HepG2 (cell line): ENCODE results near the gene TSHZ1.

Experiments
- GABPB1 ChIP-seq: IDR thresholded peaks from 2 replicates; pipeline ENCODE4 v1.6.1; 2016; ENCODE audit warnings: mild to moderate bottlenecking, missing genetic modification reagents, moderate library complexity, missing compliant biosample characterization
- HHEX ChIP-seq: IDR thresholded peaks from 2 replicates; pipeline ENCODE4 v1.6.1; 2016; ENCODE audit warnings: control low read depth
- HNRNPL ChIP-seq: fragments of 200-400 bp; formaldehyde crosslinking; IDR thresholded peaks from 2 replicates; pipeline ENCODE4 v1.6.1; 2017; ENCODE audit warnings: mild to moderate bottlenecking, low read depth, low read length
- RCOR2 ChIP-seq: IDR thresholded peaks from 2 replicates; pipeline ENCODE4 v1.6.1; 2016; ENCODE audit warnings: missing biosample characterization, missing genetic modification reagents
- SALL2 ChIP-seq: sonication (generic); formaldehyde crosslinking; IDR thresholded peaks from 2 replicates; pipeline ENCODE4 v1.8.1; 2023; ENCODE audit warnings: mild to moderate bottlenecking, missing genetic modification reagents, inconsistent platforms
- SP1 ChIP-seq, 2 experiments: fragments of 450-650 bp in 1 of 2; sonication (generic) in 1 of 2; formaldehyde crosslinking in 1 of 2; IDR thresholded peaks; 2 replicates each; pipeline versions ENCODE4 v1.4.0 to v1.6.1; 2016 to 2020; ENCODE audit warnings: missing genetic modification reagents in 1 of 2
- ZNF335 ChIP-seq: sonication (generic); formaldehyde crosslinking; IDR thresholded peaks from 2 replicates; pipeline ENCODE4 v1.4.0; 2020; ENCODE audit warnings: missing genetic modification reagents
- ZNF549 ChIP-seq: sonication (generic); formaldehyde crosslinking; IDR thresholded peaks from 2 replicates; pipeline ENCODE4 v1.5.0; 2020; ENCODE audit warnings: missing genetic modification reagents
- TF ChIP-seq, protein P1 (sequence below): sonication (generic); formaldehyde crosslinking; IDR thresholded peaks from 2 replicates; pipeline ENCODE4 v1.5.0; 2020; ENCODE audit warnings: mild to moderate bottlenecking, missing genetic modification reagents, moderate library complexity

DNA sequence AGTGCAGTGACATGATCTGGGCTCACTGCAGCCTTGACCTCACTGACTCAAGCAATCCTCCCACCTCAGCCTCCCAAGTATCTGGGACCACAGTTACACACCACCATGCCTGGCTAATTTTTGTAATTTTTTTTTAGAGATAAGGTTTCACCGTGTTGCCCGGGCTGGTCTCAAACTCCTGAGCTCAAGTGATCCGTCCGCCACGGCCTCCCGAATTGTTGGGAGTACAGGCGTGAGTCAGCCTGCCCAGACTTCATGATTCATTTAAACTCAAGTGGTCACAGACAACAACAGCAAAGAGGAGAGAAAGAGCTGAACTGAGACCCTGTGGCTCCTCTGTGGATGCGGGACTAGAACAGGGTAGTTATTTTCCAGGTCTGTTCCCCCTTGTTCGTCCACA, 83.0 kb downstream of the TSHZ1 start:
- TF ChIP-seq SALL2 (CRISPR knock-in tag) (no peak), HHEX (CRISPR knock-in tag) (no peak), ZNF335 (CRISPR knock-in tag) (no peak), RCOR2 (CRISPR knock-in tag) (no peak), GABPB1 (CRISPR knock-in tag) (no peak), ZNF549 (no peak), SP1 (IDR thresholded peaks at IDR 0.05) (no peak), SP1 (CRISPR knock-in tag; IDR thresholded peaks at IDR 0.05) (no peak), HNRNPL (no peak)
- TF ChIP-seq, protein P1, sequence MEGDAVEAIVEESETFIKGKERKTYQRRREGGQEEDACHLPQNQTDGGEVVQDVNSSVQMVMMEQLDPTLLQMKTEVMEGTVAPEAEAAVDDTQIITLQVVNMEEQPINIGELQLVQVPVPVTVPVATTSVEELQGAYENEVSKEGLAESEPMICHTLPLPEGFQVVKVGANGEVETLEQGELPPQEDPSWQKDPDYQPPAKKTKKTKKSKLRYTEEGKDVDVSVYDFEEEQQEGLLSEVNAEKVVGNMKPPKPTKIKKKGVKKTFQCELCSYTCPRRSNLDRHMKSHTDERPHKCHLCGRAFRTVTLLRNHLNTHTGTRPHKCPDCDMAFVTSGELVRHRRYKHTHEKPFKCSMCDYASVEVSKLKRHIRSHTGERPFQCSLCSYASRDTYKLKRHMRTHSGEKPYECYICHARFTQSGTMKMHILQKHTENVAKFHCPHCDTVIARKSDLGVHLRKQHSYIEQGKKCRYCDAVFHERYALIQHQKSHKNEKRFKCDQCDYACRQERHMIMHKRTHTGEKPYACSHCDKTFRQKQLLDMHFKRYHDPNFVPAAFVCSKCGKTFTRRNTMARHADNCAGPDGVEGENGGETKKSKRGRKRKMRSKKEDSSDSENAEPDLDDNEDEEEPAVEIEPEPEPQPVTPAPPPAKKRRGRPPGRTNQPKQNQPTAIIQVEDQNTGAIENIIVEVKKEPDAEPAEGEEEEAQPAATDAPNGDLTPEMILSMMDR: no peak
